Measurements from ENCODE around the gene RB1.

The RB1 gene

DNA sequence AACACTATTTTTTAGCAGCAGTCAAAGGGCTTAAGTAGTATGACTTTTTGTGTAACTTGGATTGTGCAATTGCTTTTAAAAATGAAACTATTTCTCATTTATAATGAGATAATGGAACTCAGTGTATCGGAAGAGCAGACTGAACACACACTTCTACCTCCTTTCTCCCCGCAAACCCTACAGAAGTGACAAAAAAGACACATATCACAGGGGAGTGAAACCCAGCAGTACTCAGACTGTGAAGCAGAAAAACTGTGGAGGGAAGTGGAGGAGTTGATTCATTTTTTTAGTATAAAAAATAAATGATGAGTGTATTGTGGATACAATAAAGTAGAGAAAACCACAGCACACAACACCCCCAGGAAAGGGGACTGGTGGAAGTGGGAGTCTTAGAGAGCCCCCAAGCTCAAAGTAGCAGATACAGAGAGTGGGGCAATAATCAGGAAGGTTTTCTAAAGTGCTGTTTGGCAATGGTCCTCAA is 99.6 kb downstream of the RB1 start:
- Histone ChIP-seq H3K4me3 (ENCODE audit: low read length) (no peak overlapping the region), H3K27me3 (ENCODE audit: insufficient read depth, low read length, poor library complexity) (no peaks in the 10 kb centered on the region), H2BK120ac (ENCODE audit: low read depth, low read length) (no peak overlapping the region), H2BK5ac (ENCODE audit: low read length) (no peak overlapping the region), H3K79me1 (ENCODE audit: low read length) (no peaks in the 10 kb centered on the region), H3K27ac (ENCODE audit: low read depth, low read length) (no peak overlapping the region), H3K56ac (ENCODE audit: low read length) (no peak overlapping the region), H4K8ac (ENCODE audit: low read depth, low read length) (no peak overlapping the region), H3K4ac (ENCODE audit: low read depth, low read length) (no peak overlapping the region), H4K5ac (ENCODE audit: low read length) (no peak overlapping the region), H3K4me2 (ENCODE audit: low read length) (no peak overlapping the region), H3K79me2 (ENCODE audit: control insufficient read depth, insufficient read depth, low read length) (no peaks in the 10 kb centered on the region), H2BK15ac (replicated peaks; ENCODE audit: low read depth) (no peak overlapping the region), H2AK5ac (ENCODE audit: low read length) (no peak overlapping the region), H3K9ac (ENCODE audit: low read length) (no peak overlapping the region), H3K23ac (ENCODE audit: low read length) (no peak overlapping the region), H3K36me3 (ENCODE audit: control insufficient read depth, insufficient read depth, low read length) (no peaks in the 10 kb centered on the region), H3K4me1 (ENCODE audit: control insufficient read depth, low read depth, low read length) (no peaks in the 10 kb centered on the region), H3K18ac (ENCODE audit: low read length) (no peak overlapping the region)
- DNase-seq = no peak
- WGBS (ENCODE audit: extremely low coverage, insufficient coverage, low lambda C conversion rate) = no CpG with 5 or more reads among the region's 2 CpGs

DNA sequence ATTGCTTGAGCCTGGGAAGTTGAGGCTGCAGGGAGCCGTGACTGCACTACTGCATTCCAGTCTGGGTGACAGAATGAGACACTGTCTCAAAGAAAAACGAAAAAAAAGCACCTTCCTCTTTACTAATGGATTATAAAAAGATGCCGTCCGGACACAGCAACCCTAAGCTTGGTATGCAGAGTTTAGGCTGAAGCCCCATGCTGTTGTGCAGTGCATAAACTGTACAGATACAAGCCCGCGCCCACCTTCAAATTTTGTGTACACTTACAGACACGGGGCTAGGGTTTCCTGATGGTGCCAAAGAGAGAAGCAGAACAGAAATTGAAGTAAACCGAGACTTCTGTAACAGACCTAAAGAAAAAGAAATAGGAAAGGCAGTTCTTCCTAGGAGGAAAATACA is 100.4 kb downstream of the RB1 start:
- Histone ChIP-seq H4K5ac (ENCODE audit: low read length) (no peak overlapping the region), H3K36me3 (ENCODE audit: control insufficient read depth, insufficient read depth, low read length) (no peaks in the 10 kb centered on the region), H3K4ac (ENCODE audit: low read depth, low read length) (no peak overlapping the region), H3K18ac (ENCODE audit: low read length) (no peak overlapping the region), H3K23ac (ENCODE audit: low read length) (no peak overlapping the region), H2AK5ac (ENCODE audit: low read length) (no peak overlapping the region), H2BK15ac (replicated peaks; ENCODE audit: low read depth) (no peak overlapping the region), H3K4me3 (ENCODE audit: low read length) (no peak overlapping the region), H3K27ac (ENCODE audit: low read depth, low read length) (no peak overlapping the region), H3K56ac (ENCODE audit: low read length) (no peak overlapping the region), H3K4me1 (ENCODE audit: control insufficient read depth, low read depth, low read length) (no peaks in the 10 kb centered on the region), H4K8ac (ENCODE audit: low read depth, low read length) (no peak overlapping the region), H3K79me1 (ENCODE audit: low read length) (no peaks in the 10 kb centered on the region), H2BK5ac (ENCODE audit: low read length) (no peak overlapping the region), H3K27me3 (ENCODE audit: insufficient read depth, low read length, poor library complexity) (no peaks in the 10 kb centered on the region), H3K9ac (ENCODE audit: low read length) (no peak overlapping the region), H2BK120ac (ENCODE audit: low read depth, low read length) (no peak overlapping the region), H3K4me2 (ENCODE audit: low read length) (no peak overlapping the region), H3K79me2 (ENCODE audit: control insufficient read depth, insufficient read depth, low read length) (no peaks in the 10 kb centered on the region)
- no peak for DNase-seq
- WGBS (ENCODE audit: extremely low coverage, insufficient coverage, low lambda C conversion rate) = no CpG with 5 or more reads among the region's 8 CpGs

- Histone ChIP-seq H4K8ac (ENCODE audit: low read depth, low read length) (no peak overlapping the region), H3K4ac (ENCODE audit: low read depth, low read length) (no peak overlapping the region), H3K27me3 (ENCODE audit: insufficient read depth, low read length, poor library complexity) (no peaks in the 10 kb centered on the region), H3K4me1 (ENCODE audit: control insufficient read depth, low read depth, low read length) (no peaks in the 10 kb centered on the region), H3K23ac (ENCODE audit: low read length) (no peak overlapping the region), H3K4me3 (ENCODE audit: low read length) (no peak overlapping the region), H3K18ac (ENCODE audit: low read length) (no peak overlapping the region), H4K5ac (ENCODE audit: low read length) (no peak overlapping the region), H3K56ac (ENCODE audit: low read length) (no peak overlapping the region), H3K4me2 (ENCODE audit: low read length) (no peak overlapping the region), H3K79me1 (ENCODE audit: low read length) (no peaks in the 10 kb centered on the region), H2BK15ac (replicated peaks; ENCODE audit: low read depth) (no peak overlapping the region), H3K36me3 (ENCODE audit: control insufficient read depth, insufficient read depth, low read length) (no peaks in the 10 kb centered on the region), H2BK5ac (ENCODE audit: low read length) (no peak overlapping the region), H2AK5ac (ENCODE audit: low read length) (no peak overlapping the region), H3K9ac (ENCODE audit: low read length) (no peak overlapping the region), H2BK120ac (ENCODE audit: low read depth, low read length) (no peak overlapping the region), H3K79me2 (ENCODE audit: control insufficient read depth, insufficient read depth, low read length) (no peaks in the 10 kb centered on the region), H3K27ac (ENCODE audit: low read depth, low read length) (no peak overlapping the region)
- no peak for DNase-seq
- no CpG with 5 or more reads among the region's 1 CpG for WGBS (ENCODE audit: extremely low coverage, insufficient coverage, low lambda C conversion rate)
These were observed 101.4 kb downstream of the RB1 start for GRCh38 chr13:48404952-48405351.

GRCh38 chr13:48405875-48406274 is 102.3 kb downstream of the RB1 start:
- no peak overlapping the region for H3K4ac ChIP-seq (ENCODE audit: low read depth, low read length)
- H3K23ac ChIP-seq (ENCODE audit: low read length) = no peak overlapping the region
- H3K4me1 ChIP-seq (ENCODE audit: control insufficient read depth, low read depth, low read length) = no peaks in the 10 kb centered on the region
- no peaks in the 10 kb centered on the region for H3K27me3 ChIP-seq (ENCODE audit: insufficient read depth, low read length, poor library complexity)
- H2BK15ac ChIP-seq (replicated peaks; ENCODE audit: low read depth) = no peak overlapping the region
- no peak overlapping the region for H3K4me2 ChIP-seq (ENCODE audit: low read length)
- H4K5ac ChIP-seq (ENCODE audit: low read length) = no peak overlapping the region
- no peak overlapping the region for H2BK5ac ChIP-seq (ENCODE audit: low read length)
- no peak overlapping the region for H3K27ac ChIP-seq (ENCODE audit: low read depth, low read length)
- H3K56ac ChIP-seq (ENCODE audit: low read length) = no peak overlapping the region
- no peaks in the 10 kb centered on the region for H3K36me3 ChIP-seq (ENCODE audit: control insufficient read depth, insufficient read depth, low read length)
- no peak overlapping the region for H2AK5ac ChIP-seq (ENCODE audit: low read length)
- no peak overlapping the region for H3K18ac ChIP-seq (ENCODE audit: low read length)
- H2BK120ac ChIP-seq (ENCODE audit: low read depth, low read length) = no peak overlapping the region
- no peaks in the 10 kb centered on the region for H3K79me1 ChIP-seq (ENCODE audit: low read length)
- H4K8ac ChIP-seq (ENCODE audit: low read depth, low read length) = no peak overlapping the region
- no peaks in the 10 kb centered on the region for H3K79me2 ChIP-seq (ENCODE audit: control insufficient read depth, insufficient read depth, low read length)
- no peak overlapping the region for H3K4me3 ChIP-seq (ENCODE audit: low read length)
- no peak for DNase-seq
- no peak overlapping the region for H3K9ac ChIP-seq (ENCODE audit: low read length)

DNA sequence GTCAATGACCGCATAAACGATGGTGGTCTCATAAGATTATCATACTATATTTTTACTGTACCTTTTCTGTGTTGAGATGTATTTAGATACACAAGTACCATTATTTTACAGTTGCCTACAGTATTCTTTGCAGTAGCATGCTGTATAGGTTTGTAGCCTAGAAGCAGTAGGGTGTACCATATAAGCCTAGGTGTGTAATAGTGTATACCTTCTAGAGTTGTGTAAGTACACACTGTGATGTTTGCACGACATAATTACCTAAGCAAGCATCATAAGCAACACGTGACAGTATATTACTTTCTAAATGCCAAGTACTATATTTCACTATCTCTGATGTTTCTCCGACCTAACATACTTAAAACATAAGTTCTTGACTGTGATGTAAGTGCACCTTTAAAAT is 106.6 kb downstream of the RB1 start:
- H3K79me1 ChIP-seq (ENCODE audit: low read length) = no peaks in the 10 kb centered on the region
- no peak overlapping the region for H3K56ac ChIP-seq (ENCODE audit: low read length)
- H3K36me3 ChIP-seq (ENCODE audit: control insufficient read depth, insufficient read depth, low read length) = no peaks in the 10 kb centered on the region
- no peak overlapping the region for H3K9ac ChIP-seq (ENCODE audit: low read length)
- no peak overlapping the region for H3K18ac ChIP-seq (ENCODE audit: low read length)
- H3K79me2 ChIP-seq (ENCODE audit: control insufficient read depth, insufficient read depth, low read length) = no peaks in the 10 kb centered on the region
- H3K23ac ChIP-seq (ENCODE audit: low read length) = no peak overlapping the region
- no peak overlapping the region for H2BK120ac ChIP-seq (ENCODE audit: low read depth, low read length)
- no CpG with 5 or more reads among the region's 5 CpGs for WGBS (ENCODE audit: extremely low coverage, insufficient coverage, low lambda C conversion rate)
- H3K4me3 ChIP-seq (ENCODE audit: low read length) = no peak overlapping the region
- H3K4me1 ChIP-seq (ENCODE audit: control insufficient read depth, low read depth, low read length) = no peaks in the 10 kb centered on the region
- H2BK15ac ChIP-seq (replicated peaks; ENCODE audit: low read depth) = no peak overlapping the region
- no peak overlapping the region for H3K4me2 ChIP-seq (ENCODE audit: low read length)
- no peak overlapping the region for H4K5ac ChIP-seq (ENCODE audit: low read length)
- H3K27ac ChIP-seq (ENCODE audit: low read depth, low read length) = no peak overlapping the region
- no peak overlapping the region for H4K8ac ChIP-seq (ENCODE audit: low read depth, low read length)
- H3K4ac ChIP-seq (ENCODE audit: low read depth, low read length) = no peak overlapping the region
- no peak for DNase-seq
- no peak overlapping the region for H2BK5ac ChIP-seq (ENCODE audit: low read length)
- H2AK5ac ChIP-seq (ENCODE audit: low read length) = no peak overlapping the region
- H3K27me3 ChIP-seq (ENCODE audit: insufficient read depth, low read length, poor library complexity) = no peaks in the 10 kb centered on the region

DNA sequence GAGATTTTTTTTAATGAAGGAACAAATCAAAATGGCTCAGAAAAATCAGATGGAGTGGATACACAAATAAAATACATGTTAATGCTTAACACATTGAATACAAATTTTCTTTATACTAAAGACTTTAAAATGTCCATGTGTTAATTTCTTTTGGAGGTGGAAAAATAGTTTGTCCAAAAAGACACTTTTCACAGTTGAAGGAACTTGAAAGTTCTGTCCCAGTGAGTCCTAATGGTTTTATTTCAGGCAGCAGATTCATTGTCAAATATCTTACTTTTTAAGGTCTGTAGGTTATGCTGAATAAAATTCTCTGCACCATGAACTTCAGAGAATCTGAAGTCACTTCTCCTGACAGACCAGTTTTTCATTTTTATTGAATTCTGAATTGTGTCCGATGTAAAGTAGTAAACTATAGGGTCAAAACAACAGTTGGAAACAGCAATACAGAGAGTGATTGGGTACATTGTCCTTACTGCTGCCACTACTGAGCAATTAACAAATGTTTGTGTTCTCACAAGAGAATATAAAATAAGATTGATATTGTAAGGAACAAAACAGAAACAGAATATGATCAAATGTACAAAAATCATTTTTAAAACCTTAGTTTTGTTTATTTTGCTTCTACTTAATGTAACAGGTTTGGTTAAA is 107.7 kb downstream of the RB1 start:
- Histone ChIP-seq H2BK5ac (ENCODE audit: low read length) (no peak overlapping the region), H4K5ac (ENCODE audit: low read length) (no peak overlapping the region), H3K56ac (ENCODE audit: low read length) (no peak overlapping the region), H3K4me2 (ENCODE audit: low read length) (no peak overlapping the region), H2AK5ac (ENCODE audit: low read length) (no peak overlapping the region), H2BK120ac (ENCODE audit: low read depth, low read length) (no peak overlapping the region), H3K27ac (ENCODE audit: low read depth, low read length) (no peak overlapping the region), H3K4ac (ENCODE audit: low read depth, low read length) (no peak overlapping the region), H3K9ac (ENCODE audit: low read length) (peak overlapping the region; percentile 10), H3K23ac (ENCODE audit: low read length) (no peak overlapping the region), H3K4me3 (ENCODE audit: low read length) (no peak overlapping the region), H3K79me2 (ENCODE audit: control insufficient read depth, insufficient read depth, low read length) (no peaks in the 10 kb centered on the region), H3K79me1 (ENCODE audit: low read length) (no peaks in the 10 kb centered on the region), H3K27me3 (ENCODE audit: insufficient read depth, low read length, poor library complexity) (no peaks in the 10 kb centered on the region), H3K18ac (ENCODE audit: low read length) (no peak overlapping the region), H3K4me1 (ENCODE audit: control insufficient read depth, low read depth, low read length) (no peaks in the 10 kb centered on the region), H2BK15ac (replicated peaks; ENCODE audit: low read depth) (no peak overlapping the region), H3K36me3 (ENCODE audit: control insufficient read depth, insufficient read depth, low read length) (no peaks in the 10 kb centered on the region), H4K8ac (ENCODE audit: low read depth, low read length) (no peak overlapping the region)
- no peak for DNase-seq
- no CpG with 5 or more reads among the region's 1 CpG for WGBS (ENCODE audit: extremely low coverage, insufficient coverage, low lambda C conversion rate)

Data from mesendoderm (in vitro differentiated cells).